PC-3 (cell line): Measurements from ENCODE around the gene TMEM132D.

Source experiments
- EZH2phosphoT487 ChIP-seq: fragments of 300-600 bp; sonication (generic); IDR thresholded peaks from 2 replicates; pipeline ENCODE4 v1.6.1; 2018; ENCODE audit warnings: mild to moderate bottlenecking, antibody characterized with exemption, low read length, borderline replicate concordance
- TF ChIP-seq, protein P1 (sequence below): fragments of 300-600 bp; sonication (generic); conservative IDR thresholded peaks from 2 replicates; pipeline ENCODE4 v1.5.1; 2017; ENCODE audit warnings: antibody characterized with exemption, low read depth, mild to moderate bottlenecking, low read length

DNA sequence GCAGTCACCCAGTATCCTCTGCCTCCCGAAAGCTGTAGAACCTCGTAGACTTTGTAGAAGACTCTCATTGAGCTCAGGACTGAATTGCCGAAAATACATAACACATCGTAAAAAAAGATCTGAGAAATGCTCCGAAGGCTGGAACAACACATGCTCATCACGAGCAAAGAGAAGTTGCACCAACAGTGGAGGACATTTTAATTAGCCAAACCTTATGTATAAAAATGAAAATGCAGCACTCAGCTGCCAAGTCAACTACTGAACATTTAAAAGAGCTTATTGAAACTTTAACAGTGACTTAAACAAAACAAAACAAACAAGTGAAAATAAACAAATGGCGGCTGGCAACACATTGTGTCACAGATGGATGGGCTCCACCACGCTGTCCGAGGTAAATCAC lies 519.9 kb downstream of the TMEM132D start:
- TF ChIP-seq, protein P1, sequence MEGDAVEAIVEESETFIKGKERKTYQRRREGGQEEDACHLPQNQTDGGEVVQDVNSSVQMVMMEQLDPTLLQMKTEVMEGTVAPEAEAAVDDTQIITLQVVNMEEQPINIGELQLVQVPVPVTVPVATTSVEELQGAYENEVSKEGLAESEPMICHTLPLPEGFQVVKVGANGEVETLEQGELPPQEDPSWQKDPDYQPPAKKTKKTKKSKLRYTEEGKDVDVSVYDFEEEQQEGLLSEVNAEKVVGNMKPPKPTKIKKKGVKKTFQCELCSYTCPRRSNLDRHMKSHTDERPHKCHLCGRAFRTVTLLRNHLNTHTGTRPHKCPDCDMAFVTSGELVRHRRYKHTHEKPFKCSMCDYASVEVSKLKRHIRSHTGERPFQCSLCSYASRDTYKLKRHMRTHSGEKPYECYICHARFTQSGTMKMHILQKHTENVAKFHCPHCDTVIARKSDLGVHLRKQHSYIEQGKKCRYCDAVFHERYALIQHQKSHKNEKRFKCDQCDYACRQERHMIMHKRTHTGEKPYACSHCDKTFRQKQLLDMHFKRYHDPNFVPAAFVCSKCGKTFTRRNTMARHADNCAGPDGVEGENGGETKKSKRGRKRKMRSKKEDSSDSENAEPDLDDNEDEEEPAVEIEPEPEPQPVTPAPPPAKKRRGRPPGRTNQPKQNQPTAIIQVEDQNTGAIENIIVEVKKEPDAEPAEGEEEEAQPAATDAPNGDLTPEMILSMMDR = no peak
- TF ChIP-seq EZH2phosphoT487 = no peak
